GM21786 (cell line): ENCODE results near the gene KIF12.
"Not testable (repeated sequence)": the region's sequence is repeated elsewhere in the genome, so short reads cannot be mapped to it uniquely, and the experiment has no call there.

Experiments used
- ATAC-seq: cut with Tn5 transposase; IDR thresholded peaks from one replicate; pipeline ENCODE4 v1.9.1; 2021; ENCODE audit not compliant: unreplicated experiment

KIF12 gene

DNA sequence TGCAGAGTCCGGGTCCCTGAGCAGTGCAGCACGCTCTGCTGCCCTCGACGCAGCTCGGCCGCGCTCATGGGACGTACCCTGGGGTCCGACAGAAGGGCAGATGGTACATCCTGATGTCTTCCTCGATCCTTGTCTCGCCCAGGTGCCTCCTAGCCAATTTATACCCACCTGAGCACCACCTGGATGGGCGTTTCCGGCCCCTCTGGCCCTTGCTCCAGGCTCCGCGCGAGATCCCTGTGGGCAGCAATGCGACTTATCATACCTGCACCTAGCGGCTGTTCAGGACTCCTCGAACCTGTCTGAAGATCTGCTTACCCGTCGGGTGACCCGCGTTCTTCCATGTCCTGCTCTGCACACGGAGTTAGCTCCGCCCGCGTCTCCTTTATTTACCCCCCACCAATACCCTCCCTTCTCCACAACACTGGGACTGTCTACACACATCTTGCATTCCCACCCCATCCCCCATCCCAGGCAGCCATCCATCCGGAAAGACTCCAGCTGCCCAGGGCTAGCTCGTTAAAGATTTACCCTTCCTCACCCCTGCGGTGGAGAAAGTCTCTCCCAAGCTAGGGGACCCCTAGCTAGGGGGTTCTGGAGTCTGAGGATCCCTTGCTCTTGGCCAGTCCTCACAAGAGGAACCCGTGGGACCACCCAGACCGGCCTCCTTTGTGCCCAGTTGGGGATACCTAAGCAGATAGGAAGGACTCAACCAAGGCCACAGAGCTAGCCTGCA lies at the start of gene KIF12:
KIF12 (minus strand) TSS at position 357 of the 733 bp plus-strand sequence; CDS start at position 341, 16 bp downstream.
- no peak for ATAC-seq

GRCh38 chr9:114146735-114147134 lies 47.6 kb upstream of the KIF12 start:
- no peak for ATAC-seq

GRCh38 chr9:114143234-114143633 lies 44.1 kb upstream of the KIF12 start:
- no peak for ATAC-seq

DNA sequence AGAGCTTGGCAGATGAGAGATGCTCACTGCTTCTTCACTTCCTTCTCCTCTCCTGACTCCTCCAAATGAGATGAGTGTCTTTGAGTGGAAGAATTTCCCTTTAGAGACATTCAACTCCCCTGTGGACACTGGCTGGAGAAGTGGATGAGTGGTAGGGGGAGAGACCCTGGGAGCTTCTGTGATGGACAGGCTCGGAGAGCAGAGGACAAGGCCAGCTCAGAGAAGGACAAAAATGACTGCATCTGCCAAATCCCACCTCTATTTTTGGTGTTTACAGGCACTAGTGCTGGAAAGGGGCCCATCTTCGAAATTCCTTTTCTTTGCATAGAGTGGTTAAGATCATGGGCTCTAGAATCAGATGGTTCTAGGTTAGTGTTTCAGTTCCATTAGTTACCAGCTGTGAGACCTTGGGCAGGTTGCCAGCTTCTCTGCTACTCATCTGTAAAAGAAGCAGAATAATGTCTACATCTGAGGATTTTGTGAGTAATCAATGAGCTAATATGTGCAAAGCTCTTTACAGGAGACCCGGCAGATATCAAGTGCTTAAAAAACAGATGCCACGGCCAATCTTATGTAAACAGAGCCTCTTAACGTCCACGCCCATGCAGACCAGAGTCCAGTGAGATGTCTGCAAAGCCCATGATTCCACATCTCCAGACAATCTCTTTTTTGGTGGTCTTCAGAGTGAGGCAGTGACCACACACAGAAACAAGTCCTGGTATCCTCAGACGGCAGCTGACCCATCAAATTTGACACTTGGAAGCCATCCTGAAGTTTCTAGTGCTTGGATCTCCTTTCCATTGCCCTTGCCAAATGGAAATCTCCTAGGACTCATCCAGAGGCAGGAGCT lies 42.7 kb upstream of the KIF12 start:
- no peak for ATAC-seq

GRCh38 chr9:114140850-114141249 lies 41.8 kb upstream of the KIF12 start:
- ATAC-seq: no peak

DNA sequence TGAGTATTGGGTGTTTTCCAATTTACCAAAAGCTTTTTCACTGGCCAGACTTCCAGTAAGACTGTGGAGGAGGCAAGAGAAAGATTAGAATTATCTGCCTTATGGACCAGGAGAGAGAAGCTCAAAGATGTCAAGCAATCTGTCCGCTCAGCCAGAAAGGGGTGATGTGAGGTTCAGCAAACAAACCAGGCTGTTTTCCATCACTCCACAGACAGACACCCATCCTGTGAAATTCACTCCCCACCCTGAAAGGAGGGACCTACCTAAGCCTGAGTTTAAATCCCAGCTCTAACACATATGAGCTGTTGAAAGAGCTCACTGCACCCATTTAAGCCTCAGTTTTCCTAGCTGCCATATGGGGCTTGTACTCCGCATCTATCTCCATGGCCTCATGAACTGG lies 41.3 kb upstream of the KIF12 start:
- no peak for ATAC-seq

DNA sequence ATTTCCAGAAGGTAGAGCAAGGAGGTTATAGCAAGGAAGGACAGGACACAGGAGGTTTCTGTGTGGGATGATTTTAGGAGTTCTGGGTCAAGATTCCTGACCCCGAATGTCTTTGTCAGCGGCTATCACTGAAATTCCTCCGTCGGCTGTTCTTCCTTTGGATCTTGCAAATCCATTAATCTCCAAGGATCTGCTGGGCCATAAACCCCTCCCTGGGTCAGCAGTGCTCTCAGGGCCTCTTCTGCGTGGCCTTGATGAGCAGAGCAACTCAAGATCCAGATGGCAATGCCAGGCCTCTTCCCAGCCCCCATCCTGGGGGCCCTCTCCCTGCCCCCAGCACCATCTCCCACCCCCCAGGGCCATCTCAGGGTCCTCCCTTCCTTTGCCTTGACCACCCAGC lies 40.0 kb upstream of the KIF12 start:
- ATAC-seq: no peak

GRCh38 chr9:114138552-114138971 lies 39.5 kb upstream of the KIF12 start:
- no peak for ATAC-seq

- no peak for ATAC-seq
Observed at GRCh38 chr9:114137831-114138230, 38.7 kb upstream of the KIF12 start.

DNA sequence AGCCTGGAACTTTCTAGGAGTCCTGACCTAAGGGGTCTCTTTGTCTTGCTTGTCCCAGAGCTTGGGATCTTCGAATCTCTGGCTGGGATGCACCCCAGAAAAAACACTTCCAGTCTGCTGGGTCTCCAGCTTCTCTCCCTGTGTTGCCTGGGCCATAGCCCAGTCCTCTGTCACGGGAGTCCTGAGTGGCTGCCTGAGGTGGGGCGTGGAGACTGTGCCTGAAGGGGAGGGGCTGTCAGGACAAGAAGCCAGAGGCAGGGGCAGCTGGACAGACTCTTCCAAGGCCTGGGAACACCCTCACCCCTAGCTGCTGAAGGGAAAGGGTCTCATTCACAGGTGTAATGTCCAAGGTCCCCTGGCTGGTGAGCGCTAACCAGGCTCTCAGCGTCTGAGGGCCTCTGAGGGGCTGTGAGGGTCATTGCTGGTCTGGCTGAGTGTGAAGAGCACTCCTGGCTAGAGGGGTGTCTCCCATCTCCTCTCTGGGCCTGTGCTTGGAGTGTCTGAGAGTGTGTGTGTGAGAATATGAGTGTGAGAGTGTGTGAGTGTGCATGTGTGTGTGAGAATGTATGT lies 35.8 kb upstream of the KIF12 start:
- ATAC-seq: no peak

DNA sequence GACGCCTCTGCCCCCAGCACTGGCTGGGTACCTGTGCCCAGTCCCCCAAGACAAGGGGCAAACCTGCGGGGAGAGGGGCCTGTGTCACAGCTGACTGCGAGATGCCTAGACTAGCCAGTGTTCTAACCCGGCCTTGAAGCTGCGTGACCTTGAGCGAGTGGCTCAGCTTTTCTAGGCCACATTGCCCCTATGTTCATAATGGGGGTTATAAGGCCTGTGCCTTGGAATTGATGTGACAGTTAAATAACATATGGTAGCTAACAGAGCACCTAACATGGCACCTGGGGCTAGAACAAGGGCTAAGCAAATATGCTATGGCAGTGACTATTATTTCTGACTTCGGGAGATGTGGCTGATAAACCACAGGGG lies 33.4 kb upstream of the KIF12 start:
- no peak for ATAC-seq

DNA sequence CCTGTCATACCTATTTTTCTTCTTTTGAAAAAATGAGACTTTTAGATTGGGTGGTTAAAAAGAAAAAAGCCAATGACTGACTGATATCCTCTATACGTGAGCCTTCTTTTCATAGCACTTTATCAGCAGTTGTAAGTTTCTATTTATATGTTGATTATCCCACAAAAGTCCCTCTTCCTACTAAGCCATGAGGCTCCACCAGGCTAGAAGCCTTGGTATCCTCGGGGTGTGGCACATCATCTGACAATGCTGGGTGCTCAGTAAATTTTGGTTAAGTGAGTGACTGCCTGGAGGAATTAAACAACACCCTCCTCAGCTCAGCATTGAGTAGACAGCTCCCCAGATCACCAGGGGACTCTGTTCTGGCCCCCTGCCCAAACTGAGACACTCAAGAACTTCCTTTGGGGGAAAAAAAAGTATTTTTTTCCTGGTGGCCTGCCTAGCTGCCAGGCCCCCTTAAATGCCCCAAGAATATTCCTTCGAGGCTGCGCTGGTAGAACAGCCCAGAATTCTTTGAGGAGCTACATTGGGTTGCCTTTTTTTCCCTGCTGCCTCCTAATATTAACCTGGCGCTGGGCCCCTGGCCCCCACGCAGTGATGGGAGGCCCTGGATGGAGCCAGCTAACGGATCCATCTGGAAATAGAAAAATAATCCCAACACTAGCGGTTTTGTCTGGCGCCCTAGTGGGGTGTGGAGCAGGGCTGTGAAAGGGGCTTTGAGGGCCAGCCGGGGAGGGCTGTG lies 32.9 kb upstream of the KIF12 start:
- no peak for ATAC-seq

- no peak for ATAC-seq
Observed at GRCh38 chr9:114130624-114131277, 31.7 kb upstream of the KIF12 start.

GRCh38 chr9:114130141-114130540 lies 31.0 kb upstream of the KIF12 start:
- ATAC-seq: no peak

GRCh38 chr9:114128759-114129158 lies 29.7 kb upstream of the KIF12 start:
- ATAC-seq: not testable (repeated sequence)

- ATAC-seq: no peak
Observed at GRCh38 chr9:114126247-114127060, 27.4 kb upstream of the KIF12 start.

- ATAC-seq: no peak
Observed at GRCh38 chr9:114125476-114126013, 26.5 kb upstream of the KIF12 start.

DNA sequence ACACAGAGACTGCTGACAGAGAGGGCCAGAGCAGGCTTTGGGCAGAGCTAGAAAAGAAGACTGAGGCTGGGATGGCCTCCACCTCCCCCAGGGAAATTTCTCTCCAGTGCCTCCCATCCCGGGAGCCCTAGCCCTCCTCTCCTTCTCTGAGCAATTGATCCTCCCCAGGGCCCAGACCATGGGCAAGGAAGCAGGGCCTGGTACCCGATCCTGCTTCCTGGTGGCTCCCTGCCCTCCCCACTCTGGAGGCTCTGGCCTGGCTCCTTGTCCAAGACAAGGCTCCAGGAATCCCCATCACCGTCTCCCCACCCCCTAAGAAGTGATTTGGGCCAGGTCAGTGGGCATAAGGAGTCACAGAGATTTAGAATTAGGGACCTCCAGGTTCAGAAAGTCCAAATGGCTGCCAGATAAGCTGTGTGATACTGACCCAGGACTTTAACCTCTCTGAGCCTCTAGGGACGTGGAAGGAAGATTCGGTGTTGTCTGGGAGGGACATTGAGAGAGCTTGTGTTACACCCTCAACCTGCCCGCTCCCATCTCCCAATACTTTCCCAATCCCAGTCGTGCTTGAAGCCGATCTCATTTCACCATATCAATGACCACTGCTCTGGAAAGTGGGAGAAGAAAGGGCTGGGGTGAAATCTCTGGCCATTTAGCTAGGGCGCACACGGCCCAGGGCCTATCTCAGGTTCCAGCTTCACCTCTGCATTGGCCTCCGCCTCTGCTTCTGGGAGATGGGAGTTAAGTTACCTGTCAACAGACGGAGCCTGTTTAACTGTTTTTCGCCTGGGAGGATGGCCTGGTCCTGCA lies 25.8 kb upstream of the KIF12 start:
- ATAC-seq: no peak

DNA sequence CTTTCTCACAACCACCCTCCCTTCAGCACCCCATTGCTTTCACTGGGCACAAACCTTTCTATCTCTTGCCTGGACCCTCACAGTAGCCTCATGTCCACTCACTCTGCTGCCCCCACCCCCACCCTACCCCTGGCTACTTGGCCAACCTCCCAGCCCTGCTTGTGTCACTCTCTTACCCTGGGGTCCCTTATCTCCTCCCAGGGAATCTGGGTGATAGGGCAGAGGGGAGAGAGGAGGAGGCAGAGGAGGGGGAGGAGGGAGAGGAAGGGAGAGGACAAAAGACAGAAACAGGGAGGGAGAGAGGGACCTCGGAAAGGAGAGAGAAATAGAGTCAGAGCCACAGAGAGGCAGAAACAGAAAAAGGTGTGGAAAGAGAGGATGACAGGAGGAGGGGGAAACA lies 25.0 kb upstream of the KIF12 start:
- ATAC-seq: no peak
